Measurements from ENCODE around the gene POP4. TPM values are rescaled to one million over a fixed set of nuclear protein-coding genes. Genes with fewer than 3 reads are reported as not detected.

POP4 gene
- total RNA-seq, 1 experiment from 2014 or later: 60.3 TPM

- Mint-ChIP-seq H3K9me3 (ENCODE audit: unreplicated experiment) (no peaks in the 10 kb centered on the region), H3K36me3 (ENCODE audit: insufficient read depth, unreplicated experiment) (peaks cover 7% of the 10 kb centered on the region), H3K4me3 (ENCODE audit: unreplicated experiment) (no peak overlapping the region), H3K27me3 (ENCODE audit: insufficient read depth, unreplicated experiment) (peaks cover 24% of the 10 kb centered on the region), H3K4me1 (ENCODE audit: insufficient read depth, unreplicated experiment) (no peaks in the 10 kb centered on the region), H3K27ac (ENCODE audit: low read depth, unreplicated experiment) (no peak overlapping the region)
- ChIA-PET POLR2A (no interaction called here), CTCF (interaction anchor here (0.7 kb wide), 1 partner anchor 139 kb away, joined by 9 read pairs; no protein-coding TSS in a partner anchor)
- TF ChIP-seq, protein P1, sequence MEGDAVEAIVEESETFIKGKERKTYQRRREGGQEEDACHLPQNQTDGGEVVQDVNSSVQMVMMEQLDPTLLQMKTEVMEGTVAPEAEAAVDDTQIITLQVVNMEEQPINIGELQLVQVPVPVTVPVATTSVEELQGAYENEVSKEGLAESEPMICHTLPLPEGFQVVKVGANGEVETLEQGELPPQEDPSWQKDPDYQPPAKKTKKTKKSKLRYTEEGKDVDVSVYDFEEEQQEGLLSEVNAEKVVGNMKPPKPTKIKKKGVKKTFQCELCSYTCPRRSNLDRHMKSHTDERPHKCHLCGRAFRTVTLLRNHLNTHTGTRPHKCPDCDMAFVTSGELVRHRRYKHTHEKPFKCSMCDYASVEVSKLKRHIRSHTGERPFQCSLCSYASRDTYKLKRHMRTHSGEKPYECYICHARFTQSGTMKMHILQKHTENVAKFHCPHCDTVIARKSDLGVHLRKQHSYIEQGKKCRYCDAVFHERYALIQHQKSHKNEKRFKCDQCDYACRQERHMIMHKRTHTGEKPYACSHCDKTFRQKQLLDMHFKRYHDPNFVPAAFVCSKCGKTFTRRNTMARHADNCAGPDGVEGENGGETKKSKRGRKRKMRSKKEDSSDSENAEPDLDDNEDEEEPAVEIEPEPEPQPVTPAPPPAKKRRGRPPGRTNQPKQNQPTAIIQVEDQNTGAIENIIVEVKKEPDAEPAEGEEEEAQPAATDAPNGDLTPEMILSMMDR (IDR thresholded peaks at IDR 0.05; ENCODE audit: unreplicated experiment): no peak
- intact Hi-C loops (cut with micrococcal nuclease): no loop called here
- BruUV-seq (replicated peaks): no TSS peak
- DNase-seq (ENCODE audit: unreplicated experiment): no peak
Observed at GRCh38 chr19:29578349-29578748, 27.7 kb upstream of the POP4 start.

DNA sequence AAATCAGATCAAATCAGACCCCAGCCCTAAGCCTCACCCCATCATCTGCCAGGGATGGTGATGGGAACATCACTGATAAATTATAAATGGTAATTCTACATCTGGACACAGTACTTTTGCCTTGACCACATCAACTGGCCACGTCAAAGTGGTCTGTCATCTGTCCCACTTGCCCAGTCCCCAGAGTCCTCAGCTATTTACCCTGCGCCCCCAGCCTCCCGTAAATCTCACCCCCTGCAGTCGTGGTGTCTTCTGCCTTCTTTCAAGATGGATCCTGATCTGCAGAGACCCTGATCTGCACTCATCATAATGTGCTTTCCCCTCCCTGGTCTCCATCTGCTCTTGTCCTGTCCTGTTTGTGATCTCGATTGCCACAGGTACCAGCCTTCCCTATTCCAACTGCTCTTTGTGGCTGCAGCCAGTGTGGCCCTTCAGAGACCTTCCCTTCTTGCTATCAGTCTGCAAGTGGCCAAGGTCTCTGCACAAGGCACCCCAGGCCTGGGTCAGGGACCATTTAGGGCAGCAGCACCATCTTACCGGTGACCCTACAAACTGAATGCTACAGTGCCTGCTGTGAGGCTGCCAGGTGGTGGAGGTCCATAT is 26.7 kb upstream of the POP4 start:
- ChIA-PET POLR2A (no interaction called here), CTCF (no interaction called here)
- no peak for DNase-seq (ENCODE audit: unreplicated experiment)
- H3K27me3 Mint-ChIP-seq (ENCODE audit: insufficient read depth, unreplicated experiment): peaks cover 13% of the 10 kb centered on the region
- H3K36me3 Mint-ChIP-seq (ENCODE audit: insufficient read depth, unreplicated experiment): peaks cover 7% of the 10 kb centered on the region
- no peak overlapping the region for H3K4me3 Mint-ChIP-seq (ENCODE audit: unreplicated experiment)
- no peaks in the 10 kb centered on the region for H3K9me3 Mint-ChIP-seq (ENCODE audit: unreplicated experiment)
- intact Hi-C loops (cut with micrococcal nuclease): no loop called here
- H3K27ac Mint-ChIP-seq (ENCODE audit: low read depth, unreplicated experiment): no peak overlapping the region
- no peaks in the 10 kb centered on the region for H3K4me1 Mint-ChIP-seq (ENCODE audit: insufficient read depth, unreplicated experiment)
- TF ChIP-seq, protein P1 (IDR thresholded peaks at IDR 0.05; ENCODE audit: unreplicated experiment): no peak
- no TSS peak for BruUV-seq (replicated peaks)

DNA sequence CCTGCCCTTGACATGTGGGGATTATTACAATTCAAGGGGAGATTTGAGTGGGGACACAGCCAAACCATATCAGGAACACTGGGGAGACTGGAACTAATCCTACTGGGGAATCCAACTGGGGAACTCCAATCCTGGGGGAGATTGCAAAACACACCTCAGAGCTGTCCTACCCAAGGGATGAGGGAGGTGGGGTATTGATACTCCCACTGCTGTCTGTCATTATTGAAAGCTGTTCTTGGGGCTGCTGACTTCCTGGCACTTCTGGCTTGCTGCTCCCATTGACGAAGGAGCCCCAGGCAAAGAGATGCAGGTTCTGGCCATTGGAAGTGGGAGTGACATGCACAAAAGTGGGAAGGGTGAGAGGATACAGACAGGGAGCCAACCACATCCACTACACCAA is 24.7 kb upstream of the POP4 start:
- ChIA-PET POLR2A (no interaction called here), CTCF (no interaction called here)
- Mint-ChIP-seq H3K4me1 (ENCODE audit: insufficient read depth, unreplicated experiment) (no peaks in the 10 kb centered on the region), H3K36me3 (ENCODE audit: insufficient read depth, unreplicated experiment) (peaks cover 7% of the 10 kb centered on the region), H3K4me3 (ENCODE audit: unreplicated experiment) (no peak overlapping the region), H3K9me3 (ENCODE audit: unreplicated experiment) (no peaks in the 10 kb centered on the region), H3K27me3 (ENCODE audit: insufficient read depth, unreplicated experiment) (no peaks in the 10 kb centered on the region), H3K27ac (ENCODE audit: low read depth, unreplicated experiment) (no peak overlapping the region)
- DNase-seq (ENCODE audit: unreplicated experiment): no peak
- TF ChIP-seq, protein P1 (IDR thresholded peaks at IDR 0.05; ENCODE audit: unreplicated experiment): no peak
- BruUV-seq (replicated peaks): no TSS peak
- intact Hi-C loops (cut with micrococcal nuclease): no loop called here

DNA sequence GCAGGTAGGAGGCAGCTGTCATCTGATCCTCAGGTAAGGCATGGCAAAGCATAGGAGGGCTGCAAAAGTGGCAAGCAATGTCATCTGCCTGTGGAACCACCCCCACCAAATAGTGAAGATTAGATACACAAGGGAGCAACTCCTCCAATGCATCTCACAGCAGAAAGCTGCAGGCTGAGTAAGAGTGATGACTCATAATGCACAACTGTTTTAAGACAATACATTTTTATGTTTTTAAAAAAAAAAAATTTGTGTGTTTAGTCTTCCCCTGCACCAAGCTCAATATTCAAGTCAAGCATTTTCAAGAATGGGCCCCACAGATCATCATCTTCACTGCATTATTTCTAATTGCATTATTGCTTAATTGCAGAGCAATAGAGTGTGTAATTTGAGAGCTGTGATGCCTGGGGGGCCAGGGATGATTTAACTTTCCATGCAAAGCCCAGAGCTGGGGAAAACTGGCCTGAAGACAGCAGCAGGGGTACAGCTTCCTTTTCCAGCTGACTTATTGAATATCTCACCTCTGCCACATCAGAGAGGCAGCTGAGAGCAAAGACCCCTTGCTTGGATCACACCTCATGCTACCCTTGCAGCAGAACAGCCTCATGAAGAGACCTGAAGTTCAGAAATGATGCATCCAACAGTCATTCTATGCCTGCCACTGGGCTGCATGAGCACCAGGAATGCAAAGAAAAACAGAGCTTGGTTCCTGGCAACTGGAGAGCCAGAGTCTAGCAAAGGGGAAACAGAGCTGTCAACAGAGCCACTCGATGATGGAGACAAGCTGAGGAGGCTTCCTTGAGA is 22.7 kb upstream of the POP4 start:
- no peak overlapping the region for H3K4me3 Mint-ChIP-seq (ENCODE audit: unreplicated experiment)
- intact Hi-C loops (cut with micrococcal nuclease): no loop called here
- BruUV-seq (replicated peaks): no TSS peak
- ChIA-PET POLR2A (no interaction called here), CTCF (no interaction called here)
- H3K4me1 Mint-ChIP-seq (ENCODE audit: insufficient read depth, unreplicated experiment): no peaks in the 10 kb centered on the region
- H3K9me3 Mint-ChIP-seq (ENCODE audit: unreplicated experiment): no peaks in the 10 kb centered on the region
- peaks cover 7% of the 10 kb centered on the region for H3K36me3 Mint-ChIP-seq (ENCODE audit: insufficient read depth, unreplicated experiment)
- no peak overlapping the region for H3K27ac Mint-ChIP-seq (ENCODE audit: low read depth, unreplicated experiment)
- no peak for DNase-seq (ENCODE audit: unreplicated experiment)
- H3K27me3 Mint-ChIP-seq (ENCODE audit: insufficient read depth, unreplicated experiment): no peaks in the 10 kb centered on the region
- TF ChIP-seq, protein P1 (IDR thresholded peaks at IDR 0.05; ENCODE audit: unreplicated experiment): no peak
